M059J (cell line): Measurements from ENCODE around the gene ANKRD33B. TPM values are rescaled to one million over a fixed set of nuclear protein-coding genes. Genes with fewer than 3 reads are reported as not detected.
"Not testable (repeated sequence)": the region's sequence is repeated elsewhere in the genome, so short reads cannot be mapped to it uniquely, and the experiment has no call there.

Experiments used
- DNase-seq: peaks from one replicate; pipeline ENCODE4 v3.0.0-alpha.2; 2012; ENCODE audit warnings: low read depth
- total RNA-seq: library from RNA; depleted of rRNA; stranded (reverse); fragments of >200 nt; shearing (Covaris generic); gene quantifications from 2 replicates; pipeline ENCODE4 v1.2.3, GENCODE V29; 2014; rRNA removed

ANKRD33B gene
- 0.49 and 1.9 TPM in 2 replicates for total RNA-seq

GRCh38 chr5:10563945-10564837, at the start of gene ANKRD33B:
Gene ANKRD33B, plus strand, starts transcription at chr5:10564070. Its CDS starts 398 bp downstream, at chr5:10564468.
- DNase-seq, result peak; percentile 76

DNA sequence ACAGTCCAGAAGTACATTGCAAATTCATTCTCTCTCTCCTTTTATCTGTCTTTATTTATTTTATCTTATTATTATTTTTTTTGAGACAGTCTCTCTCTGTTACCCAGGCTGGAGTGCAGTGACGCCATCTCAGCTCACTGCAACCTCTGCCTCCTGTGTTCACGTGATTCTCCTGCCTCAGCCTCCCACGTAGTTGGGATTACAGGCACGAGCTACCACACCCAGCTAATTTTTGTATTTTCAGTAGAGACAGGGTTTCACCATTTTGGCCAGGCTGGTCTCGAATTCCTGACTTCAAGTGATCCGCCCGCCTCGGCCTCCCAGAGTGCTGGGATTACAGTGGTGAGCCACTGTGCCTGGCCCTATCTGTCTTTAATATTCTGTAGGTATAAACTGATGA, 49.3 kb upstream of the ANKRD33B start:
- not testable (repeated sequence) for DNase-seq

GRCh38 chr5:10515492-10515891, 48.4 kb upstream of the ANKRD33B start:
- no peak for DNase-seq

GRCh38 chr5:10518347-10518746, 45.5 kb upstream of the ANKRD33B start:
- DNase-seq, result peak; percentile 87

DNA sequence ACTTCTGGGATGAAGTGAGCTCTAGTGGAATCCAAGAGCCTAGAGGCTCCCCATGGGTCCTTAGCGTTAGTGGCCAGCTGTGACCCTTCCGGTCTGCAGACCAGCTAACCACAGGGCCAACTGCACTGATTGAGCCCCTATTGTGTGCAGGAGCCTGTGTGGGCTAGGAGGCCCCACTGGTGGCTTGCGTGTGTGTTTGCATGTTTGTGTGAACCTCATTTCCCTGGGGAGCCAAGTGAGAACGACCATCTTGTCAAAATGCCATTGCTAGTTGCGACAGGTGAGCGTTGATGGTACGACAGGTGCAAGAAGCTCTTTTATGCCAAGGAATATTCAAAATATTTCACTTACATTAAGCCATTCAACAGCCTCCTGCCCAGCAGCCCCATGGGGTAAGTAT, 44.1 kb upstream of the ANKRD33B start:
- no peak for DNase-seq

DNA sequence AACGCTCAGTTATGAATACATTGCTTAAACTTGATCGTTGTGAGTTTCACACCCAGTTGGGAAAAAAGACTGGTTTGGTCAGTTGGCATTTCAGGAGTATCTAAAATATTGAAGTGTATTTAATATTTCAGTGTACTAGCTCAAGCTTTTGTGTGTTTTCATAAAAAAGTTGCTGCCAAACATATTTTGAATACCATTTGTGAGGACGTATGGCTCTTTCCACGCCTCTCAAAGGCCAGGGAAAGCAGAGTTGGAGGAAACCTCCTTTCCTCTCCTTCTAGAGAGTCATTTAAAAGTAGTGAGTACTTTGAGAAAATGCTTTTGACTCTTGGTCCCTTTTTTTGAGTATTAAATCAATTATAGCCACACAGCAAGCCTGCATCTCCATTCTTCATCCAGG, 43.2 kb upstream of the ANKRD33B start:
- DNase-seq, result no peak

- no peak for DNase-seq
Measured at GRCh38 chr5:10521466-10522223, 42.2 kb upstream of the ANKRD33B start.

DNA sequence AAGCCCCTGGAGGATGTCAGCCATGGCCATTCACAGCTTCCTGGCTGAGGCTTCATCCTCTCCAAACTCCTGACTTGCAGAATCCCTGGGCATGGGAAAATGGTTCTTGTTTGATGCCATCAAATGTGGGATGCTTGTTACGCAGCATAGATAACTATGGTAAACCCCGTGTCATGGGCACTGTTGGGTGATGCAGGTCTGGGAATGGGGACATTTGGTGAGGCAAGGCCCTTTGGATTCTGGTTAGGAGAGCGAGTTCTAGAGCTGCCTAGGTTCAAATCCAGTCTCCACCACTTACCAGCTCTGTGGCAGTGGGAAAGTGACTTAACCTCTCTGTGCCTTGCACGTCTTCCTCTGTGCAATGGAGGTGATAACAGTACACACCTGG, 41.7 kb upstream of the ANKRD33B start:
- DNase-seq, result no peak

GRCh38 chr5:10524376-10525123, 39.3 kb upstream of the ANKRD33B start:
- DNase-seq, result peak; percentile 89

DNA sequence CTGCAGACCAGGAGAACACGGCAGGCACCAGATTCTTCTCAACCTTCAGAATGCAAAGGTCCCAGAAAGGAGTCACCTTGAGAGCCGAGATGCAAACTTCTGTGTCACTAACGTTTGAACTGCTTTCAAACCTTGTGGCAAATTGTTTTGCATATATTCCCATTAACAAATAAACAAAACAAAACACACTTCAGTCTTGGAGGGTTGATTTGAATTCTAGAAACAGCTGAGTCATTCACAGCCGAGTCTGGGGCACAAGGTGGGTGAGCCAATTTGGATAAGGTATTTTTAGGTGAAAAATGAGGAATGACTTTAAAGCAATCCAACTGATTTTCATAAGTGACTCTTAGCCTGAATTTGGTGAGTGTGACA, 38.8 kb upstream of the ANKRD33B start:
- DNase-seq, result no peak

GRCh38 chr5:10527281-10527950, 36.5 kb upstream of the ANKRD33B start:
- peak; percentile 46 for DNase-seq

DNA sequence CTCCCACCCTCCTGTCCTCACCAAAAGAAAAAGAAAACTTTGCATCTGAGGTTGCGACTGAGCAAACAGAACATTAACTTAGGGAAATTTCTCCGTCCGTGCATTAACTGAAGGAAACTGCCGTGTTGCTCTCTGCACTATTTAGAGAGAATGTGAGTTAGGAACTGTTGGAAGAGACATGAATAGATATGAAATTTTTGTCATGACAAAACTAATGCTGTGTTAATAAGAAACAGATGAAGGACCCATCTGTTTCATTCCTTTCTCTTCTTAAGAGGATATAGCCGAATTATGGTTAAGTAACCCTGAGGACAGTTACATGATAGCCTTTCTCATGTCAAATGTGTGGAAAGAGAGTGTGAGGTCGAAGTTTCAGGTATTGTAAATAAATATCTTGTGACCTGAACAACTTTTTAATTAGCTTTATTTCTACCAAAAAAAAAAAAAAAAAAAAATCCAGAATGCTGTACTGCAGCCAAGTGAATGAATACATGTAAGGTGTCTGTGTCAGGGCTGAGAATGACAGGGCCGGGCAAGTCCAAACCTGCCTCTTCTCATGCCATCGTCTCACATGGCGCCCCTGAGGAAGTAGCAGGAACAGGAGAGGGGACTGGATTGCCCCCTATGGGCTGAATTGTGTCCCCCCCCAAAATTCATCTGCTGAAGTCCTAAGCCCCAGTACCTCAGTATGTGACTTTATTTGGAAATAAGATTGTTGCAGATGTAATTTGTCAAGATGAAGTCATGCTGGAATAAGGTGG, 35.6 kb upstream of the ANKRD33B start:
- no peak for DNase-seq

DNA sequence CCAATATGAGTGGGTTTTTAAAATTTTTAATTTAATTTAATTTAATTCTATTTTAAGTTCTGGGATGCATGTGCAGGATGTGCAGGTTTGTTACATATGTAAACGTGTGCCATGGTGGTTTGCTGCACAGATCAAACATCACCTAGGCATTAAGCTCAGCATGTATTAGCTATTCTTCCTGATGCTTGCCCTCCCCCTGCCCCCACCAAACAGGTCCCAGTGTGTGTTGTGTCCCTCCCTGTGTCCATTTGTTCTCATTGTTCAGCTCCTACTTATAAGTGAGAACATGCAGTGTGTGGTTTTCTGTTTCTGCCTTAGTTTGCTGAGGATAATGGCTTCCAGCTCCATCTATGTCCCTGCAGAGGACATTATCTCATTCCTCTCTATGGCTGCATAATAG, 35.0 kb upstream of the ANKRD33B start:
- DNase-seq, result no peak

DNA sequence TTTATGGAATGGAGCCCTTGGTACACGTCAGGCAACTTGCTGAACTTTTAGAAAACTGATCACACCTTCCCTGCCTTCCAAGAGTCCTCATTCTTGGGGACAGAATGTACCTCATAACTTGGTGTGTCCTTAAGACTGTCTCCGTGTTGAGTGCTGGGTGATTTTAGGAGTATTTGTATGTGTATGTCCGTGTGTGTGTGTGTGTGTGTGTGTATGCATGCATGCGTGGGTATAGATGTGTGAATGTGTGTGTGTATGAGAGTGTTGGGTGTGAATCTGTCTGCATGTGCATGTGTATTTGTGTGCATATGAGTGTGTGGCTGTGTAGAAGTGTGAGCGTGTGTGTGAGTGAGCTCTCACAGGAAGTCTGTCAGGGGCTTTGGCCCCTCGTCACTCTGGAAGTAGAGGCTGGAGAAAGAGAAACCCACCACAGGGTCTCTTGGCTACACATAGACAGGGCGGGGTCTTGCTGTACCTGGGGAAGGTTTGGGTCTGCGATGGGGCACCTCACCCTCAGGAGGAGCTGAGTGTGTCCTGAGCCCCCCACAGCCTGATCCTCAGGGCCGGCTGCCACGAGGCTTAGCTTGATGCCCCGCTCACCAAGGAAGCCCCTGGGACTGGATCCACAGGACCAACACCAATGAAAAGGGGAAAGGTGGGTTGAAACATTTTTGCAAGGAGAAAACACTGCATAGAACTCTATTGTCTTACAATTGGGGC, 33.1 kb upstream of the ANKRD33B start:
- no peak for DNase-seq

- no peak for DNase-seq
Measured at GRCh38 chr5:10532421-10532820, 31.4 kb upstream of the ANKRD33B start.

- no peak for DNase-seq
Measured at GRCh38 chr5:10533226-10533625, 30.6 kb upstream of the ANKRD33B start.

- DNase-seq, result no peak
Measured at GRCh38 chr5:10534561-10535530, 29.0 kb upstream of the ANKRD33B start.

- DNase-seq, result no peak
Measured at GRCh38 chr5:10536511-10536910, 27.4 kb upstream of the ANKRD33B start.
